Suprapubic skin (tissue), 4 donors: Measurements from ENCODE around the gene CKM. TPM values are rescaled to one million over a fixed set of nuclear protein-coding genes. Genes with fewer than 3 reads are reported as not detected.

Experiments used
- DNase-seq, 2 donors: peaks; one replicate each; pipeline ENCODE4 v3.0.0-alpha.2; 2019; ENCODE audit warnings: low spot score in 2 of 2
- H3K27ac ChIP-seq: fragments of 200-600 bp; sonication (generic); one replicate; pipeline ENCODE4 v1.5.1; 2019
- H3K27me3 ChIP-seq: fragments of 200-600 bp; sonication (generic); one replicate; pipeline ENCODE4 v1.5.1; 2019
- H3K36me3 ChIP-seq: fragments of 200-600 bp; sonication (generic); one replicate; pipeline ENCODE4 v1.5.1; 2019
- H3K4me1 ChIP-seq: fragments of 200-600 bp; sonication (generic); one replicate; pipeline ENCODE4 v1.5.1; 2019
- H3K4me3 ChIP-seq: fragments of 200-600 bp; sonication (generic); one replicate; pipeline ENCODE4 v1.5.1; 2019; ENCODE audit warnings: mild to moderate bottlenecking
- H3K9me3 ChIP-seq: fragments of 200-600 bp; sonication (generic); one replicate; pipeline ENCODE4 v1.5.1; 2019
- EP300 ChIP-seq: sonication (generic); formaldehyde crosslinking; IDR thresholded peaks from one replicate; pipeline ENCODE4 v1.6.1; 2017; ENCODE audit warnings: antibody characterized with exemption
- POLR2A ChIP-seq, 2 donors: fragments of 450-650 bp; IDR thresholded peaks; one replicate each; pipeline ENCODE4 v1.6.1; 2017; ENCODE audit warnings: antibody characterized with exemption in 2 of 2, mild to moderate bottlenecking in 2 of 2, moderate library complexity in 2 of 2
- POLR2AphosphoS5 ChIP-seq, 3 donors: sonication (generic); formaldehyde crosslinking; IDR thresholded peaks; one replicate each; pipeline ENCODE4 v1.6.1; 2017; ENCODE audit warnings: antibody characterized with exemption in 3 of 3
- WGBS: methylation state at CpG from one replicate; pipeline ENCODE4 v1.1.5; 2018; 5-methylcytosine and 5-hydroxymethylcytosine counted together
- total RNA-seq, 4 donors: library from RNA; depleted of rRNA; stranded (reverse); fragments of >200 nt; gene quantifications; one replicate each; pipeline ENCODE4 v1.1.0, GENCODE V29; 2016
- TF ChIP-seq, protein P1 (sequence below), 2 donors: fragments of 200-600 bp in 1 of 2; fragments of 450-650 bp in 1 of 2; sonication (generic) in 1 of 2; IDR thresholded peaks; one replicate each; pipeline ENCODE4 v1.5.1; 2016 to 2019; ENCODE audit warnings: antibody characterized with exemption in 2 of 2, mild to moderate bottlenecking in 1 of 2, moderate library complexity in 1 of 2

CKM gene
- total RNA-seq, 4 donors from 2014 or later: not detected

DNA sequence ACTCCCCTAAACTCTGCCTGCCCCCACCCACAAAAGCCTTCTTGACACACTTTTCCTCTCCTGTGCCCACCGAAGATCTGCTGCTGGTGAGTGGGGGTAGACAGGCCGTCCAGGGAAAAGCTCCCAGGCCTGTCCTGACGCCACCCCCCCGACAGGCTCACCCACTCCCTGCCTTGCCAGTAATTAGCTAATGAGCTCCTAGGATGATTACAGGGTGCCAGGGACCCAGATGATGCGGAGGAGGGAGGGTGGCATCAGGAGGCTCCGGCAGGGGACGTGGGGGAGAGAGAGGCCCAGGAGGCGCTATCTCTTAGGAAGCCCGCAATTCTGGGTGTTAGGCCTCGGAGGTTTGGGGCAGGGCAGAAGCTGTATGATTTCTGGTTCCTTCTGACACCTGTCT is 44.6 kb downstream of the CKM start:
- TF ChIP-seq, protein P1, sequence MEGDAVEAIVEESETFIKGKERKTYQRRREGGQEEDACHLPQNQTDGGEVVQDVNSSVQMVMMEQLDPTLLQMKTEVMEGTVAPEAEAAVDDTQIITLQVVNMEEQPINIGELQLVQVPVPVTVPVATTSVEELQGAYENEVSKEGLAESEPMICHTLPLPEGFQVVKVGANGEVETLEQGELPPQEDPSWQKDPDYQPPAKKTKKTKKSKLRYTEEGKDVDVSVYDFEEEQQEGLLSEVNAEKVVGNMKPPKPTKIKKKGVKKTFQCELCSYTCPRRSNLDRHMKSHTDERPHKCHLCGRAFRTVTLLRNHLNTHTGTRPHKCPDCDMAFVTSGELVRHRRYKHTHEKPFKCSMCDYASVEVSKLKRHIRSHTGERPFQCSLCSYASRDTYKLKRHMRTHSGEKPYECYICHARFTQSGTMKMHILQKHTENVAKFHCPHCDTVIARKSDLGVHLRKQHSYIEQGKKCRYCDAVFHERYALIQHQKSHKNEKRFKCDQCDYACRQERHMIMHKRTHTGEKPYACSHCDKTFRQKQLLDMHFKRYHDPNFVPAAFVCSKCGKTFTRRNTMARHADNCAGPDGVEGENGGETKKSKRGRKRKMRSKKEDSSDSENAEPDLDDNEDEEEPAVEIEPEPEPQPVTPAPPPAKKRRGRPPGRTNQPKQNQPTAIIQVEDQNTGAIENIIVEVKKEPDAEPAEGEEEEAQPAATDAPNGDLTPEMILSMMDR (IDR thresholded peaks at IDR 0.05): no peak
- TF ChIP-seq EP300 (no peak), POLR2AphosphoS5 (IDR thresholded peaks at IDR 0.05) (no peak), POLR2A (IDR thresholded peaks at IDR 0.05) (no peak)
- H3K27me3 ChIP-seq: no peaks in the 10 kb centered on the region
- H3K4me1 ChIP-seq: no peaks in the 10 kb centered on the region
- DNase-seq: no peak
- H3K4me3 ChIP-seq: no peak overlapping the region
- peaks cover 81% of the 10 kb centered on the region for H3K36me3 ChIP-seq
- H3K9me3 ChIP-seq: no peaks in the 10 kb centered on the region
- WGBS: 96% methylated on average over 6 of the region's 10 CpGs
- H3K27ac ChIP-seq: no peak overlapping the region

DNA sequence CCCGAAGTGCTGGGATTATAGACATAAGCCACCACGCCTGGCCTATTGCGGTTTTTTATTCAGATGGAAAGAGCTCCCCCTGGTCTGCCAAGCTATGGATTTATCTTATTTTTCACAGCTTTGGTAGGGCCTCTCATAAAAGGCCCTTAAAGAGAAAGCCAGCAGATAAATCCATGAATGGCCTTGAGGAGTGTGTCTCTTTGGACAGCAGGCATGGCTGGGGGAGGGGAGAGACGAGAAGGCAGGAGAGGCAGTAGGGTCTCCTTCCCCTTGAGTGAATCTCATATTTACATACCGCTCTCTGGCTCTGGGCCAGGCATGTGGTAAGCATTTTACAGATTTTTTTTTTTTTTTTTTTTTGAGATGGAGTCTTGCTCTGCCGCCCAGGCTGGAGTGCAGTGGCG is 46.4 kb downstream of the CKM start:
- 80% methylated on average over 7 of the region's 7 CpGs for WGBS
- peaks cover 81% of the 10 kb centered on the region for H3K36me3 ChIP-seq

DNA sequence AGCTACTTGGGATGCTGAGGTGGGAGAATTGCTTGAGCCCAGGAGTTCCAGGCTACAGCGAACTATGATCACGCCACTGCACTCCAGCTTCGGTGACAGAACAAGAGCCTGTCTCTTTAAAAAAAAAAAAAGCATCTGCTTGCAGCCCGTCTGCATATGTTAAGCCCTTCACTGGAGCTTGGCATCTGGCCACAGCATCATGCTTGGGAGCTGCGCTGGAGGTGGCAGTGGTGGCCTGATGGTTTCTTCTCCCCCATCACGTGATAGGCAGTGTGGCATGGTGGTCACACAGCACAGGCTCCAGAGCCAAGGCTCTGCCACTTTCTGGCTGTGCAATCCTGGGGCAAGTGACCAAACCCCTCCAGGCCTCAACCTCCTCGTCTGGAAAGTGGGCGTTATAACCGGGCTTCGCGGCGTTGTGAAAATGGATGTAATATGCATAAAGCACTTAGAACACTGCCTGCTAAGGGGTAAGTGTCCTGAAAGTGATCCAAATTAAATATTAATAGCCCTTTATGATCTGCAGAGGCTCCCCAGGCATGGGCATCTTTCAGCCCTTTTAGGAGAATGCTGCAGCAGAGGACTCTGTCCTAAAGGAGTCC is 47.2 kb downstream of the CKM start:
- TF ChIP-seq, protein P1 (IDR thresholded peaks at IDR 0.05): no peak
- TF ChIP-seq EP300: no peak
- no peak for TF ChIP-seq POLR2A (IDR thresholded peaks at IDR 0.05)
- no peak for TF ChIP-seq POLR2AphosphoS5 (IDR thresholded peaks at IDR 0.05)
- Histone ChIP-seq H3K4me3 (no peak overlapping the region), H3K9me3 (no peaks in the 10 kb centered on the region), H3K27ac (no peak overlapping the region), H3K4me1 (no peaks in the 10 kb centered on the region), H3K27me3 (no peaks in the 10 kb centered on the region), H3K36me3 (peaks cover 80% of the 10 kb centered on the region)
- 78% methylated on average over 12 of the region's 12 CpGs for WGBS
- DNase-seq: no peak

More for the DNA sequence above, 46.4 kb downstream of the CKM start:
- no peak for TF ChIP-seq EP300
- TF ChIP-seq POLR2AphosphoS5 (IDR thresholded peaks at IDR 0.05): no peak
- TF ChIP-seq POLR2A (IDR thresholded peaks at IDR 0.05): no peak
- TF ChIP-seq, protein P1 (IDR thresholded peaks at IDR 0.05): no peak
- Histone ChIP-seq H3K27me3 (no peaks in the 10 kb centered on the region), H3K4me1 (no peaks in the 10 kb centered on the region), H3K27ac (no peak overlapping the region), H3K9me3 (no peaks in the 10 kb centered on the region), H3K4me3 (no peak overlapping the region)
- DNase-seq: no peak

DNA sequence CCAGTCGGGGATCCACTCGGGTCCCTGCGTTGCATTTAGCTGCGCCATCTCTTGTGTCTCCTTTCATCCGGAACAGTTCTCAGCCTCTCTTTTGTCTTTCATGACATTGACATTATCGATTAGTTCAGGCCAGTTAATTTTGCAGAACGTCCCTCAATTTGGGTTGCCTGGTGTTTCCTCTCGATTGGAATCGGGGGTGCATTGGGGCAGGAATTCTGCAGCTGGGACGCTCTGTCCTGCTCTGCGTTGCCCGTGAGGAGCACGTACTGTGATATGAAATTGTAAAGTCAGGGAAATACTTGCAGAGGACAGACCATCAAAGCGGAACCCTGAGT is 49.2 kb downstream of the CKM start:
- no peak for DNase-seq
- no peaks in the 10 kb centered on the region for H3K9me3 ChIP-seq
- 92% methylated on average over 14 of the region's 14 CpGs for WGBS
- H3K36me3 ChIP-seq: peaks cover 81% of the 10 kb centered on the region
- H3K4me1 ChIP-seq: no peaks in the 10 kb centered on the region
- no peak overlapping the region for H3K4me3 ChIP-seq
- no peak overlapping the region for H3K27ac ChIP-seq
- H3K27me3 ChIP-seq: no peaks in the 10 kb centered on the region
- TF ChIP-seq POLR2AphosphoS5 (IDR thresholded peaks at IDR 0.05) (no peak), EP300 (no peak), POLR2A (IDR thresholded peaks at IDR 0.05) (no peak)
- TF ChIP-seq, protein P1 (IDR thresholded peaks at IDR 0.05): no peak

DNA sequence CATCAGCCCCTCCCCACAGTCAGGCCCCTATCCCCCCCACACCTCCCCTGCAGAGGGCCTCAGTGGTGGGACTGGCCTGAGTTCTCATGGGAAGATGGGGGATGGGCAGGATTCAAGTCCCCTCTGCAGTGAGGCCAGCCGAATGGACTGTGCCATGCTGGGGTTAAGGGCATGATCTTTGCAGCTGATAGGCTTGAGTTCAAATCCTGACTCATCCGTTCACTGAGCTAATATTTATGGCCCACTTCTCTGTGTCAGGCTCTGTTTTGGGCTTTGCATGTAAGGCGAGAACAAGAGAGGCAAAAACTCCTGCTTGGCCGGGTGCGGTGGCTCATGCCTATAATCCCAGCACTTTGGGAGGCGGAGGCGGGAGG is 51.0 kb downstream of the CKM start:
- no peaks in the 10 kb centered on the region for H3K4me1 ChIP-seq
- peaks cover 86% of the 10 kb centered on the region for H3K36me3 ChIP-seq
- H3K4me3 ChIP-seq: no peak overlapping the region
- 73% methylated on average over 6 of the region's 7 CpGs for WGBS
- H3K27me3 ChIP-seq: no peaks in the 10 kb centered on the region
- H3K9me3 ChIP-seq: no peaks in the 10 kb centered on the region
- no peak for DNase-seq
- no peak for TF ChIP-seq POLR2A (IDR thresholded peaks at IDR 0.05)
- TF ChIP-seq, protein P1 (IDR thresholded peaks at IDR 0.05): no peak
- TF ChIP-seq EP300: no peak
- no peak for TF ChIP-seq POLR2AphosphoS5 (IDR thresholded peaks at IDR 0.05)
- H3K27ac ChIP-seq: no peak overlapping the region
